ENCODE data around the gene TASP1.

DNA sequence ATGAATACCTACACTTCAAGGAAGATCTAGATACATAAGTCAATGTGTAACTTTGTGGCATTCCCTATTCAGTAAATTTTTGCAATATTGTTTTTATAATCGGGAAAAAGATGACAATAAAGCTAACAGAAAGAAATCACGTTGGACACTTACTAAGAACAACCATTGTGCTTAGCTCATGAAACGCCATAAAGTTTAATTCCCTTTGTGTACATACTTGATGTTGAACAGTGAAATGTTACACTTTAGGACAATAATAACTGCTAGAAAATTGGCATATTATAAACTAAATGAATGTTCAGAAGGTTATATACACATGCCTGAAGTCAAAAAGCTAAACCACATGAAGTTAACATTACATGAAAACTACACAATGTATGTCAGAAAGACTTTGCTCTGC lies 153.2 kb downstream of the TASP1 start:
- TF ChIP-seq EP300 (IDR thresholded peaks at IDR 0.05) (no peak), POLR2A (IDR thresholded peaks at IDR 0.05) (no peak)
- TF ChIP-seq, protein P1, sequence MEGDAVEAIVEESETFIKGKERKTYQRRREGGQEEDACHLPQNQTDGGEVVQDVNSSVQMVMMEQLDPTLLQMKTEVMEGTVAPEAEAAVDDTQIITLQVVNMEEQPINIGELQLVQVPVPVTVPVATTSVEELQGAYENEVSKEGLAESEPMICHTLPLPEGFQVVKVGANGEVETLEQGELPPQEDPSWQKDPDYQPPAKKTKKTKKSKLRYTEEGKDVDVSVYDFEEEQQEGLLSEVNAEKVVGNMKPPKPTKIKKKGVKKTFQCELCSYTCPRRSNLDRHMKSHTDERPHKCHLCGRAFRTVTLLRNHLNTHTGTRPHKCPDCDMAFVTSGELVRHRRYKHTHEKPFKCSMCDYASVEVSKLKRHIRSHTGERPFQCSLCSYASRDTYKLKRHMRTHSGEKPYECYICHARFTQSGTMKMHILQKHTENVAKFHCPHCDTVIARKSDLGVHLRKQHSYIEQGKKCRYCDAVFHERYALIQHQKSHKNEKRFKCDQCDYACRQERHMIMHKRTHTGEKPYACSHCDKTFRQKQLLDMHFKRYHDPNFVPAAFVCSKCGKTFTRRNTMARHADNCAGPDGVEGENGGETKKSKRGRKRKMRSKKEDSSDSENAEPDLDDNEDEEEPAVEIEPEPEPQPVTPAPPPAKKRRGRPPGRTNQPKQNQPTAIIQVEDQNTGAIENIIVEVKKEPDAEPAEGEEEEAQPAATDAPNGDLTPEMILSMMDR (IDR thresholded peaks at IDR 0.05), result no peak

Data from tibial nerve (tissue), 4 donors.